ENCODE measurements around the gene OR5B2.

OR5B2 gene

DNA sequence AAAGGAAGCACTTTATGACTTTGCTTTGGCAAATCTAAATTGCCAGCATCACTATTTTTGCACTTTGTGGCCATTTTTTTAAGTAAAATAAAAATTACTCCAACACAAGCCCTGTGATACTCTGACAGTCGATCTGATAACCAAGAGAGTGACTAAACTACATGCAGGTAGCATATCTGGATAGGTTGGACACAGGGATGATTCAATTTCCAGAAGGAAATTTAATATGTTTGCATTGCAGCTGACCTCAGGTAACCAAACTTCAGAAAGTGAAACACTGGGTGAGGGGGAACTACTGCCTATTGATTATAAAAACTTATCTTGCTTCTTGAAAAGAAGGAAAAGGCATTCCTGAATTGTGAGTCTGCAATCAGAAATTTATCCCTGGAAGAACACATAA, 35.2 kb downstream of the OR5B2 start:
- no peak overlapping the region for H3K9ac ChIP-seq (ENCODE audit: low read length)
- no peaks in the 10 kb centered on the region for H3K4me1 ChIP-seq (ENCODE audit: insufficient read depth, low read length, severe bottlenecking)
- no peak overlapping the region for H3K27ac ChIP-seq (ENCODE audit: low read depth, low read length, poor library complexity, severe bottlenecking)
- no peaks in the 10 kb centered on the region for H3F3A ChIP-seq (ENCODE audit: insufficient read depth, low read length)
- H3K4me3 ChIP-seq (ENCODE audit: low read depth, low read length, poor library complexity, severe bottlenecking) = no peak overlapping the region
- no peaks in the 10 kb centered on the region for H3K36me3 ChIP-seq (ENCODE audit: insufficient read depth, low read length)
- no peaks in the 10 kb centered on the region for H3K9me2 ChIP-seq (ENCODE audit: low read depth, low read length)
- H3K9me3 ChIP-seq (ENCODE audit: low read length) = no peaks in the 10 kb centered on the region
- no peak overlapping the region for H3K4me2 ChIP-seq (ENCODE audit: low read length)
- TF ChIP-seq, protein P1, sequence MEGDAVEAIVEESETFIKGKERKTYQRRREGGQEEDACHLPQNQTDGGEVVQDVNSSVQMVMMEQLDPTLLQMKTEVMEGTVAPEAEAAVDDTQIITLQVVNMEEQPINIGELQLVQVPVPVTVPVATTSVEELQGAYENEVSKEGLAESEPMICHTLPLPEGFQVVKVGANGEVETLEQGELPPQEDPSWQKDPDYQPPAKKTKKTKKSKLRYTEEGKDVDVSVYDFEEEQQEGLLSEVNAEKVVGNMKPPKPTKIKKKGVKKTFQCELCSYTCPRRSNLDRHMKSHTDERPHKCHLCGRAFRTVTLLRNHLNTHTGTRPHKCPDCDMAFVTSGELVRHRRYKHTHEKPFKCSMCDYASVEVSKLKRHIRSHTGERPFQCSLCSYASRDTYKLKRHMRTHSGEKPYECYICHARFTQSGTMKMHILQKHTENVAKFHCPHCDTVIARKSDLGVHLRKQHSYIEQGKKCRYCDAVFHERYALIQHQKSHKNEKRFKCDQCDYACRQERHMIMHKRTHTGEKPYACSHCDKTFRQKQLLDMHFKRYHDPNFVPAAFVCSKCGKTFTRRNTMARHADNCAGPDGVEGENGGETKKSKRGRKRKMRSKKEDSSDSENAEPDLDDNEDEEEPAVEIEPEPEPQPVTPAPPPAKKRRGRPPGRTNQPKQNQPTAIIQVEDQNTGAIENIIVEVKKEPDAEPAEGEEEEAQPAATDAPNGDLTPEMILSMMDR (IDR thresholded peaks at IDR 0.05; ENCODE audit: low read length) = no peak
- TF ChIP-seq EZH2 (IDR thresholded peaks at IDR 0.05; ENCODE audit: borderline replicate concordance, low read length) = no peak
- H4K20me1 ChIP-seq (ENCODE audit: insufficient read depth, low read length) = no peaks in the 10 kb centered on the region
- H3K79me2 ChIP-seq (ENCODE audit: insufficient read depth, low read length) = no peaks in the 10 kb centered on the region
- no peaks in the 10 kb centered on the region for H3K27me3 ChIP-seq (ENCODE audit: insufficient read depth, low read length)
- no peak overlapping the region for H2AFZ ChIP-seq (ENCODE audit: low read length)

DNA sequence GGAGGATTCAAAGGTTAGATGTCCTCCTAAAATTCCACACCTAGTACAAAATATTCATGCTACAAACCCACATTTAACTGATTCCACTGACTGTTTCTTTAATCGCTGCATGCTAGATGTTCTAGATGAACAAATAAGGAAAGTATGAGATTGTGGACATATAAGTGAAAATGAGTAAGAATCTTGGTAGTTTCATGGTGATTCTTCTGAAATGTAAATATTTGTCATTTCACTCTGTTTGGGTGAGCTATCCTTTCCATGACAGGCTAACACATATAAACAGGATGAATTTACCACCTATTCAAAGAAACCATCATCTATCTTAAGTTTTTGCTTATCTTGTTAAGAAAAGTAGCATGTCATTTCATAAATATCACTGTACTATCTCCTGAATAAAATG, 36.0 kb downstream of the OR5B2 start:
- Histone ChIP-seq H3F3A (ENCODE audit: insufficient read depth, low read length) (no peaks in the 10 kb centered on the region), H3K9ac (ENCODE audit: low read length) (no peak overlapping the region), H3K9me2 (ENCODE audit: low read depth, low read length) (no peaks in the 10 kb centered on the region), H3K9me3 (ENCODE audit: low read length) (no peaks in the 10 kb centered on the region), H2AFZ (ENCODE audit: low read length) (no peak overlapping the region), H4K20me1 (ENCODE audit: insufficient read depth, low read length) (no peaks in the 10 kb centered on the region), H3K4me3 (ENCODE audit: low read depth, low read length, poor library complexity, severe bottlenecking) (no peak overlapping the region), H3K27ac (ENCODE audit: low read depth, low read length, poor library complexity, severe bottlenecking) (no peak overlapping the region), H3K79me2 (ENCODE audit: insufficient read depth, low read length) (no peaks in the 10 kb centered on the region), H3K27me3 (ENCODE audit: insufficient read depth, low read length) (no peaks in the 10 kb centered on the region), H3K4me1 (ENCODE audit: insufficient read depth, low read length, severe bottlenecking) (no peaks in the 10 kb centered on the region), H3K4me2 (ENCODE audit: low read length) (no peak overlapping the region), H3K36me3 (ENCODE audit: insufficient read depth, low read length) (no peaks in the 10 kb centered on the region)
- no peak for TF ChIP-seq EZH2 (IDR thresholded peaks at IDR 0.05; ENCODE audit: borderline replicate concordance, low read length)
- TF ChIP-seq, protein P1 (IDR thresholded peaks at IDR 0.05; ENCODE audit: low read length) = no peak

DNA sequence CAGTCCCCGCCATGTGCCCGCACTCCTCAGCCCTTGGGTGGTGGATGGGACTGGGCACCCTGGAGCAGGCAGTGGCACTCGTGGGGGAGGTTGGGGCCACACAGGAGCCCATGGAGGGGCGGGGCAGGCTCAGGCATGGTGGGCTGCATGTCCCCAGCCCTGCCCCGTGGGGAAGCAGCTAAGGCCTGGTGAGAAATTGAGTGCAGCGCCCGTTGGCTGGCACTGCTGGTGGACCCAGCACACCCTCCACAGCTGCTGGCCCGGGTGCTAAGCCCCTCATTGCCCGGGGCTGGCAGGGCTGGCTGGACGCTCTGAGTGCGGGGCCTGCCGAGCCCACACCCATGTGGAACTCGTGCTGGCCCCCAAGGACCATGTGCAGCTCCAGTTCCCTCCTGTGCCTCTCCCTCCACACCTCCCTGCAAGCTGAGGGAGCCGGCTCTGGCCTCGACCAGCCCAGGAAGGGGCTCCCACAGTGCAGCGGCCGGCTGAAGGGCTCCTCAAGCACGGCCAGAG, 37.3 kb downstream of the OR5B2 start:
- no peak overlapping the region for H3K4me3 ChIP-seq (ENCODE audit: low read depth, low read length, poor library complexity, severe bottlenecking)
- H3K4me1 ChIP-seq (ENCODE audit: insufficient read depth, low read length, severe bottlenecking) = no peaks in the 10 kb centered on the region
- no peak overlapping the region for H2AFZ ChIP-seq (ENCODE audit: low read length)
- no peaks in the 10 kb centered on the region for H3K9me3 ChIP-seq (ENCODE audit: low read length)
- H3K36me3 ChIP-seq (ENCODE audit: insufficient read depth, low read length) = no peaks in the 10 kb centered on the region
- no peaks in the 10 kb centered on the region for H3K9me2 ChIP-seq (ENCODE audit: low read depth, low read length)
- H3K79me2 ChIP-seq (ENCODE audit: insufficient read depth, low read length) = no peaks in the 10 kb centered on the region
- H3F3A ChIP-seq (ENCODE audit: insufficient read depth, low read length) = no peaks in the 10 kb centered on the region
- H3K9ac ChIP-seq (ENCODE audit: low read length) = no peak overlapping the region
- H3K27ac ChIP-seq (ENCODE audit: low read depth, low read length, poor library complexity, severe bottlenecking) = no peak overlapping the region
- TF ChIP-seq EZH2 (IDR thresholded peaks at IDR 0.05; ENCODE audit: borderline replicate concordance, low read length) = no peak
- TF ChIP-seq, protein P1 (IDR thresholded peaks at IDR 0.05; ENCODE audit: low read length) = no peak
- no peaks in the 10 kb centered on the region for H3K27me3 ChIP-seq (ENCODE audit: insufficient read depth, low read length)
- H4K20me1 ChIP-seq (ENCODE audit: insufficient read depth, low read length) = no peaks in the 10 kb centered on the region
- H3K4me2 ChIP-seq (ENCODE audit: low read length) = no peak overlapping the region

Measured in OCI-LY1 (cell line).